GM04503 (cell line): ENCODE data around the gene TMEM135.
"Not testable (repeated sequence)": the region's sequence is repeated elsewhere in the genome, so short reads cannot be mapped to it uniquely, and the experiment has no call there.

Source experiments
- DNase-seq: peaks from one replicate; pipeline ENCODE4 v3.0.0-alpha.2; 2012; ENCODE audit warnings: low read depth

TMEM135 gene

DNA sequence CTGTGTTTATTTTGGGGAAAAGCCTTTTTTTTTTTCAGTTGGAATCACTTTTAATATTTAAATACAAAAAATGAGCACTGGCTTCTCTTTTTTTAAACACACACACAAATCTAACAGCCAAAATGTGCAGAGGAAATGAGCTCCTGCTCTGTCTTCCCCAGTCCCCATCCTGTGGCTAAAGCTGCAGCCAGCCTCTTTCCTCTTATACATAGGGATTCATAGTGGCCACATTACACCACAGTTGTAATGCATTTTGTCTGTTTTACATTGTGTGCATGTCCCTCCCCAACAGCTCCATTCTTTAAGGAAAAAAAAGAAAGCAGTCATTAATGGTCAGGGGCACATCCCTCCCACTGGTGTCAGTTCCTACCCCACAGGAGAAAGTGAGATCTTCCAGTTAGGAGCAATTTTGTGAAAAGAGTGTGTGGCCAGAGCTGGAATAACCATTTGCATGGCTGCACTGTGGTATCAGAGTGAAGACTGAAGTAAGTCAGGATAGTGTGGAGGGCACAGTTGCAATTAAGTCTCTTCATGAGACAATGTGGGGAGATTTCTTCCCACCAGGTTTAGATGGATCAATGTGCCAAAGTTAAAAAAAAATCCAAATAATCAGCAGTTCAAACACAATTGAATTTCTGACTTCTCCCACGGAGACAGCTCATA is 220.6 kb downstream of the TMEM135 start:
- DNase-seq: no peak

DNA sequence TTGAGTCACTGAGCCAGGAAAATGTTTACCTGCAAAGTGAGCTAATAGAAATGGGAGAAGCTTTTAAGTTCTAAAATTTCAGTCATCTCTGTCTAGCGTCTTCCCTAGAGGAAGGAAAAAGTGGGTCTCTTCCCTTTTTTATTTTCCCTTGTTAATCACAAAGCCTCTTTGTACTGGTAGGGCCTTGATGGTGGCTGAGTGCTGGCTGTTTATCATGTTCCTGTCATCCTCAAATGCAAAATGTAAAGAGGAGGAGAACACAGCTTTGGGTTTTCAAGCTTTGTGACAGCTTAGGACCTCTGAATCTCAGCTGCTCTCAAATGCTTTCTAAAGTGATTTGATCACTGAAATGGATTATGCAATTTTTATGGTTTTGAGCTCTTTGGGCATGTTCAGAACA is 222.0 kb downstream of the TMEM135 start:
- DNase-seq: no peak

DNA sequence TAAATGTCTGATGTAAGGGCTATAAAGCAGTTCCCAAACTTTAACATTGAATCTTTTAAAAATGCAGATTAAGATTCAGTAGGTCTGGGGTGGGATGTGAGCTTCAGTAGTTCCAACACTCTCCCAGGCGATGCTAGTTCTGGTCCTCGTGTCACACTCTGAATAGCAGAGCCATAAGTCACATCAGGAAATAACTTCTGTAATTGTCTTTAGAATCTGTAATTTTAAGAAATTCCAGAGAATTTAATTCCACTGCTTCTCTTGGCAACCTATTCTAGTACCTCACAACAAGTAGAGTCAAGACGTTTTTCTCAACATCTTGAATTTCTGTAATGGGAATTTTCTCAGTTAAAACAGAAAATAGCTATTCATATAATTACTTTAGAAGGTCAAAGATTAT is 223.1 kb downstream of the TMEM135 start:
- DNase-seq: no peak

DNA sequence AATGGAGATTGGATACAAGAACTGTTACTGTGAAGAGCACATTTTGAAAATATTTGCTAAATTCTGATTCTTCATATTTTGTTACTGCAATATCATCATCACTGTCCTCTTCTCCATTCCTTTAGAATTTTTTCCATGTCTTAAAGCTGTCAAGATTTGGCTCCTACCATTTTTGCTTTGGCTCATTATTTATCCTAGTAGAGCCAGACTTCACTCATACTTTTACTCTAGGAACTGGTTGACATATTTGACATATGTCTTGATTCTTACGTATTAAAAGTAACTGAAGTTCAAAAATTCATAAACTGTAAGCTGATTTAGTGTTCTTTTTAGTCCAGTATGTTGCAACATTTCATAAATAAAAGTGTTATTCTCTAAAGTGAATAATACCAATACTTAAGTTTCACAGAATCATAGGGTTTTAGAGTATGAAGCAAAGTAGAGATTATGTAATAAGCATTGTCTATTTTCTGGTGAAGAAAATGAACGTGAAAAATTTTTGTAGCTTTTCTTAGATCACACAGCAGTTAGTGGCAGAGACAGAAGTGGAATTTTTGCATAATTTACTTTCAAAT is 225.6 kb downstream of the TMEM135 start:
- no peak for DNase-seq

DNA sequence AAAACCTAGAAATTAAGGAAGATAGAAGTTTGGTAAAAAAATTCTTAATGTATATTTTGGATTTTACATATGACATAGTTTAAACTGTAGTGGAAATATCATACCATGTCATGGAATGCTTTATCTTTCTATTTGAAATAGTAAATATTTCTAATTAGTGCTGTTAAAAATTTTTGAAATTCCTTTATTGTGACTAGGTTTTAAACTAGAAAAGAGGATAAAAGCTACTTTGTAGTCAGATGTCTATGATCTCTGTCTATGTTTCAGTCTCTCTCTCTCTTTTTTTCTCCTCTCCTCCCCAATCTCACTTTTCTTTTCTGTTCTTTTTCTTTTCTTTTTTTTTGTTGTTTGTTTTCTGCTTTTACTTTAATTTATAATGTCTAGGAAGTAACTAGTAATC is 226.2 kb downstream of the TMEM135 start:
- no peak for DNase-seq

DNA sequence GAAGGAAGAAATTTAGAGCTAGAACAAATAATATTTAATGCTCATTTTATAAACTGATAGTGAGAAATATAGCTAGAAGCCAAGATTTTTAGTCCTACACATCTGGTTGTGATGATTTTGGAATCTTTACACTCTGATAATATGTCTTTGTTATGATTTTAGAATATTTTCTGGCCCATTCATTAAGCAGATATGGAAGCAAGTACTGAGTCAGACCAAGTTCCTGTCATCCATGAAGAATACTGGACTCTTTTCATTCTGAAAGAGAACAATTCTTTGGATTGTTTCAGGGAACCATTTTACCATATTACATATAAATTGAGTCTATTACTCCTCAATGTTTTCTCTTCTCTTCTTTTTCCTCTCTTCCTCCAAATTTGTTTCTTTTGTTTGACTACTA is 227.4 kb downstream of the TMEM135 start:
- DNase-seq: peak; percentile 11

DNA sequence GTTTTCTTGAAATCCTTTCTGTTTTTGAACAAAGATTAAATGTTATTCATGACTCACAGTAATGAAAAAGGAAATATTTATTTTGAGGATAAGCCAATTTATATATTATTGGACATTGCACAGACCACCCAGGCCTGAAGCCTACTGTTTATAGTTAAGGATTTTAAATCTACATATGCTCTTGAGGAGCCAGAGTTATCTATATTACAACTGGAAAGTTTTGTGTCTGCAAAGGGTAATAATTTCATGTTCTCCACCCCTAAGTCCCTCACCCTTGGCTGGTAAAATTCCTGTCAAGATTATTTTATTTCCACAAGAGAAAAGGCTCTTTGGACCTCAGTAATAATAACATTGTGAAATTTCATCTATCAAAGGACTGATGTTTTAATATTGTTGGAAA is 228.2 kb downstream of the TMEM135 start:
- DNase-seq: no peak

DNA sequence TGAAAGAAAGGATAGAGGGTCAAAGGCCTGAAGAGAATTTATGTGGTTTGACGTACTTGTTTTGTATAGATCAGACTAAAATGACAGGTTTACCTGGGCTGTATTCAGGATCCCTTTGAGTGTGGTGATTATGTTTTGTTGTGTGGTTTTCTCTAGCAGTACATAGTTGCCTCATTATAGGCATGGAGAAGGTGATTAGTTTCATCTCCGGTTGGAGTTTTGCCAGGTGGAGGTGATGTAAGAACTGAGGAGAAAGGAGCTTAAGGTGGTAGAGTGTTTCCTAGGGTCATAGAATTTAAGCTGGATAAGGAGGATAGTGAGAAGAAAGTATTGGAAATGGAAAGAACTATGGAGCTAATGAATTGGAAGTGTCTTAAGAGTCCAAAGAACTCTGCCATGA is 229.0 kb downstream of the TMEM135 start:
- no peak for DNase-seq

DNA sequence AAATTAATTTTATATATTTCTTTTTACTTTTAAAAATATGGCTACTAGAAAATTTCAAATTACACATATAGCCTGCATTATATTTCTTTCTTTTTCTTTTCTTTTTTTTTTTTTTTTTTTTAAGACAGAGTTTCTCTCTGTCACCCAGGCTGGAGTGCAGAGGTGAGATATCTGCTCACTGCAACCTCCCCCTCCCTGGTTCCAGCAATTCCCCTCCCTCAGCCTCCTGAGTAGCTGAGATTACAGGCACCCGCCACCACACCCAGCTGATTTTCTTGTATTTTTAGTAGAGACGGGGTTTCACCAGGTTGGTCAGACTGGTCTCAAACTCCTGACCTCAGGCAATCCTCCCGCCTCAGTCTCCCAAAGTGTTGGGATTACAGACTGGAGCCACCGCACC is 234.2 kb downstream of the TMEM135 start:
- not testable (repeated sequence) for DNase-seq

DNA sequence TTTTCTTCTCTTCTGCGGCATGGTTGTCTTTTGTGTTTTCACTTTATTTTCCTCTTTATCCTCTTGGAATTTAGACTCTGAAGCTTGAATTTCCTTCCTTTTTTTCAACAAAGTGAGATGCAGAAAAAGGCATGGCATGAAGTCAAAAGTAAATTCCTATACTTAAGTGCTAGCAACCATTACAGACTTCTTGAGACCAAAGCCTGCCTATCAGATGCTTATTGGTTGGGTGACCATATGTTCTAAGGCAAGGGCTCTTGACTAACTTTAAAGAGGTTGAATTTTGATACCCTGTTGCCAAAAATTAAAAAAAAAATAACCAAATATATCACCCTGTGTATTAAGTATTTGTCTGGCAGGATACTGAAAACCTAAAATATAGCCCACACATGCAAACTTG is 237.4 kb downstream of the TMEM135 start:
- DNase-seq: no peak

DNA sequence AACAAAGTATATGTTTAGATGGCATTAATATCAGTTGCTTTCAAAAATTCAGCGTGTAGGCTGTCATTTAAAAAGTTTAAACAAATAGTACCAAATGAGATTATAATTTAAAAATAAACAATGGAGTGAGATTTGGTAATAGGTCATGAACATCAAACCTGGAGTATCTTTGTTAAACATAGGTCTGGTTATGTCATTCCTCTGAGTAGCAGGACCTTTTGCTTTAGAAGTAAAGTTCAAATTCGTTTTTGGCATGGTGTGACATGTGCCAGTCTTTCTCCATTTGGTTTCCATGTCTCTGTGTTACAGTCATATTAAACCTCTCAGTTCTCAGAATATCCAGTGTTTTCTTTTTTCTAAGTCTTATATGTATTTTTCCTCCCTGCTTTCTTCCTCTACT is 242.4 kb downstream of the TMEM135 start:
- DNase-seq: no peak

DNA sequence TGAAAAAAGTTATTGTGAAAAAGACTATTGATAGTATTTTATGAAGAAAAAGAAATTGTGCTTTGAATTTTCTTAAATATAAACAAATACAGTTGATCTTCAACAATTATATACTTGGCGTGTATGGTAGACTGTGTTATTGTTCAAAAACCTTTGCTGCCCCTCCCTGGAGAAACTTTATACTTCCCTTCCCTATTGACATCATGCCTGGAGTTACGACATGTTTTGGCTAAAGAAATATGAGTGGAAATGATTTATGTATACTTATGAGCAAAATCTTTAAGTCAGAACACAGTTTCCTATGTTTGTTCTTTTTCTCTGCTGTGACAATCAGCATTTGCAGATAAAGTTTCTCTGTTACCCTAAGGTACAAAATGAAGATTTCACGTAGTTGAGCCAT is 243.8 kb downstream of the TMEM135 start:
- DNase-seq: no peak

DNA sequence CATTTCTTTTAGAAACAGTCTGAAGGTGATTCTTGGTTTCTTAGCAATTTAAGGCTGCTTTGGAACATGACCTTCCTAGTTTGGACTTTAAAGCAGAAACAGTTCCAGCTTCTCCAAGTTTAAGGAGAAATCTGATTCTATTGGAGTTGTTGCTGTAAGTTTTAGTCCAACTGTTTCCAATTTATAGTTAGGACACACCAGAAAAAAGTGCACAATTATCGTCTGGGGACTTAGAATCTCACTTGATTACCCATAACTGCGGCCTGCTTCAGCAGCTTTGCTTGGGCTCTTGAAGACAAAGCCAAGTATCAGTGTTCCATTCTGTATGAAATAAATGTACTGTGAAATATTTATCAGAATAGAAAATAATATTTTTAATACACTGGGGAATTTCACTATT is 246.6 kb downstream of the TMEM135 start:
- DNase-seq: no peak

DNA sequence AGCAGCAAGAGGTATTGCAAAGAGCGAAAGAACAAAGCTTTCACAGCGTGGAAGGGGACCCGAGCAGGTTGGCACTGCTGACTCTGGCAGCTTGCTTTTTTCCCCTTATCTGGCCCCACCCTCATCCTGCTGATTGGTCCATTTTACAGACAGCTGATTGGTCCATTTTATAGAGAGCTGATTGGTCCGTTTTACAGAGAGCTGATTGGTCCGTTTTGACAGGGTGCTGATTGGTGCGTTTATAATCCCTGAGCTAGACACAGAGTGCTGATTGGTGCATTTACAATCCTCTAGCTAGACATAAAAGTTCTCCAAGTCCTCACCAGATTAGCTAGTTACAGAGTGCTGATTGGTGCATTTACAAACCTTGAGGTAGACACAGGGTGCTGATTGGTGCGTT is 247.9 kb downstream of the TMEM135 start:
- not testable (repeated sequence) for DNase-seq

DNA sequence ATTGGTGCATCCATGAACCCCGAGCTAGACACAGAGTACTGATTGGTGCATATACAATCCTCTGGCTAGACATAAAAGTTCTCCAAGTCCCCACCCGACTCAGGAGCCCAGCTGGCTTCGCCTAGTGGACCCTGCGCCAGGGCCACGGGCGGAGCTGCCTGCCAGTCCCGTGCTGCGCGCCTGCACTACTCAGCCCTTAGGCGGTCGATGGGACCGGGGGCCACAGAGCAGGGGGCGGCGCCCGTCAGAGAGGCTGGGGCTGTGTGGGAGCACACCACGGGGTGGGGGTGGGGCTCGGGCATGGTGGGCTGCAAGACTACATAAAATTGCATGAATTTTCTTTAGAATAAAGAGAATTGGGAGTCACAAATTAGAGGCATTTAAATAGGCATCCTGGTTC is 248.6 kb downstream of the TMEM135 start:
- DNase-seq: no peak

DNA sequence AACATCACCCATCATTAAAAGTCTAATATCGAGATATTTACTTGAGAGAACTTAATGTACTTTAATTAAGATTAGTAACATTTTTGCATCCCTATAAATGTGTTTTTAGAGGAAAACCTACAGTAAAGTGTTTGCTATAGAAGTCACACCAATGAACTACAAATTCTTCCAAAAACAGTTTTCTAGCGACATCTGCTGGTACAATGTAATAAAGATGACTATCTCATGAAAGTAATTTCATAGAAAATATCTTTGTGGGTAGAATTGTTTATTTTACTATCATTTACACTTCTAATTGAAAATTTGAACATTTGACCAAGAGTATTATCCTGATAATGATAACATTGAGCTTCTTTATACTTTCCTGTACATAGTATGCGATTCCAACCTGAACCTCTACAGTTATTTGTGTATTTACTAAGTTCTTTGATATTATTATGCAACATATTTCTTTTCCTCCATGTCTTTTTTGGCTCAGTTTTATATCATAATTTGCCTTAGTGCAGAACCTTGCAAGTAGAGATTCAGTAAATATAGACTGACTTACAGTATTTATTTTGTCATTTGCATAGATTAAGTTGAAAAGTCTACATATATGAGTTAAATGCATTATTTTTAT is 252.7 kb downstream of the TMEM135 start:
- peak; percentile 11 for DNase-seq

DNA sequence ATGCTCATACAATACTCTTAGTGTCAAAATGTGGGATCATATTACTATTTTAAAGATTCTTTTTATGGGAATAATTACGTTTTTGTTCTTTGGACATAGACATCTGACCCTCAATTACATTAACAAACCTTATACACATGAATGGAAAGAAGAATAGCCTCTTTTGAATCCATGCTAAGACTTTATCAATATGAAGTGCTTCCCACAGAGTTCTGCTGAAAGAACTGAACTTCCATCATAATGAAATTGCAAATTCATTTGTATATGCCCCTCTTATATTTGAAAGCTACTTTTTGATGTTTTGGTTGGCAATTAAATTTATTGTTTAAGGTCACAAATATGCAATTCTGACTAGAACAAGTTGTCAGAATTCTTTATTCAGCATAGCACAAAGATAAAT is 254.9 kb downstream of the TMEM135 start:
- no peak for DNase-seq

DNA sequence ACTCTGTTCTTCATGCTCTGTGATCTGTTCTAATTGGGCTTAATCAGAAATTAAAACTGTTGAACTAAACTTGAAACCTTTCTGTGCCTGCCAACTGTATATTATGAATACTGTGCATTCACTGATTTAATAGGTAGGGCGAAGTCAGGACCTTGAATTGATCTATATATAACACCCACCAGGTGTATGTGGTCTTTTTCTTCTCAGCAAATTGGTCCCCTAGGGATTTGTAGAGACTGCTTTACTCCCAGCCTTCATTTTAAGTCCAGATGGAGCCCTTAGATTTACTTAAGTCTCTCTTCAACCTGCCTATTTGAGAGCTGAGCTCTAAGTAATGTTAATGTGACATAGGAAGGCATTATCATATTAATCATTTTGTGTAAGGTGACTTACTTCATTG is 257.5 kb downstream of the TMEM135 start:
- no peak for DNase-seq

DNA sequence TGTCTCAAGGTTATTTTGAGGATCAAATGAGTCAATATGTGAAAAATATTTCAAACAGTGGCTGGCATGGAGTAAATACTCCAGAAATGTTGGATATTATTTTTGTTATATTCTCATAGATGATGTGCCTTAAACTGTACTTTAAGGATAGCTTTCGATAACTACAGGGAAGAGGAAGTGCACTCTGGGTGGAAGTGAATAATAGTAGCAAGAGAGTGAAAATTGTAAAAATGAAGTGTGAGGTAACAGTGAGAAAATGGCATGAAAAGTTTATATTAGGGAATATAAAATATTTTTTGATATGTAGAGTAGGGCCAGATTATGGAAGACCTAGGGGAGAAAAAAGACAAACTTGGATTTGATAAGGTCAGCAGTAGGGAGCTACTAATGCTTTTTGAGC is 258.9 kb downstream of the TMEM135 start:
- DNase-seq: no peak

DNA sequence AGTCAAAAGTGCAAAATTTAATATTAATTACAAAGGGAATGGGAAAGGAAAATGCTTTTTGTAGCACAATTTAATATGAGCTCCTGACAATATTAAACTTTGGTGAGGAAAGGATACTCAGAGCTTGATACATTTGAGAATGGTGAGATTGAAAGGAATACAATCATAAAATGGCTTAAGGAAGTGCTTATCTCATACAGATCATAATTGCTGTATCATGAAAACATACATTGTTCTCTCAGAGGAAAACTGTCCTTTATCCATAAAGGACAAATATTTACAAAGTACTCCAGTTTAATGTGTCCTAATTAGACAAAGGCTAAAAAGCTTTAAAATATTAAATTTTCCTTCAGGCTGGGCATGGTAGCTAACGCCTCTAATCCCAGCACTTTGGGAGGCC is 260.4 kb downstream of the TMEM135 start:
- DNase-seq: no peak

DNA sequence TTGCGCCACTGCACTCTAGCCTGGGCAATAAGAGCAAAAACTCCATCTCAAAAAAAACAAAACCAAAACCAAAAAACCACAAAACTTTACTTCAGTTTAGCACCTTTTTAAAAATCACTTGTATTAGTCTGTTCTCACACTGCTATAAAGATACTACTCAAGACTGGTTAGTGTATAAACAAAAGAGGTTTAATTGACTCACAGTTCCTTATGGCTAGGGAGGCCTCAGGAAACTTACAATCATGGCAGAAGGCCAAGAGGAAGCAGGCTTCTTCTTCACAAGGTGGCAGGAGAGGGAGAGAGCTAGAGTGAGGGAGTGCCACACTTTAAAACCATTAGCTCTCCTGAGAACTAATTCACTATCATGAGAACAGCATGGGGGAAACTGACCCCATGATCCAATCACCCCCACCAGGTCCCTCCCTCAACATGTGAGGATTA is 261.3 kb downstream of the TMEM135 start:
- DNase-seq: no peak

DNA sequence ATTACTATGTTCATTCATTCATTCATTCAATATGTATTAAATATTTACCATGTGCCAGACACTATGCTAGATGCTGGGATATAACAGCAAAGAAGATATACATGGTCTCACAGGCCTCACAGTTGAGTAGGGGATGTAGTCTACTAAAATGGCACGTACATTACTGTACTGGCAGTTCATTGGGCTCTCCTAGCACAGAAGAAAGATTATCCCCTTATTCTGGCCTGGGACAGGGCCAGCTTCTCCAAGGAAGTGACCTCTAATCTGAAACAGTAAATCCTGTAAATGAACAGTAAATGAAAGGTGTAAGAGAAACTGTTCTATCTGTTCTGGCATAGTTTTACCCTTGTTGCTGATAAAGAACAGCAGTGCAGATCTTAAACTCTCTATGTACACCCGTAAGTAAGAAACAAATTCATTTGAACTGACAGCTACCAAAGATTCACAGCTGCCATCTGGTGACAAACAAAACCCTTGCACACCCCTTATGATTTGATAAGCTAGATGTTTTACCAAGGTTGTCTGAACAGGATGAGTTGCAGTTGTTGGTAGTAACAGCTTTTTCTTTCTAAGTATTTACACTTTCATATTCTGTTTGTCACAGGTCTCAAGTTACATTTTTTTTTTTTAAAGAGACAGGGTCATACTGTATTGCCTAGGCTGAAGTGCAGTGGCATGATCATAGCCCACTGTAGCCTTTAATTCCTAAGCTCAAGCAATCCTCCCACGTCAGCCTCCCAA is 263.1 kb downstream of the TMEM135 start:
- no peak for DNase-seq
